Smooth muscle cell (in vitro differentiated cells): ENCODE measurements around the gene SPINDOC. TPM values are rescaled to one million over a fixed set of nuclear protein-coding genes. Genes with fewer than 3 reads are reported as not detected.

Source experiments
- DNase-seq: peaks from one replicate; lab custom pipeline; 2025; ENCODE audit not compliant: unreplicated experiment; lab: John Stamatoyannopoulos, UW
- H2AFZ ChIP-seq: fragments of 200-600 bp; sonication (generic); 2 replicates; pipeline ENCODE4 v1.6.0; 2016; ENCODE audit warnings: antibody characterized with exemption, low read depth, mild to moderate bottlenecking
- H3F3A ChIP-seq: fragments of 200-600 bp; sonication (generic); 2 replicates; pipeline ENCODE4 v1.6.0; 2017; ENCODE audit warnings: antibody characterized with exemption, low read depth
- H3K27ac ChIP-seq: fragments of 200-600 bp; sonication (generic); 2 replicates; pipeline ENCODE4 v1.5.1; 2016; ENCODE audit warnings: low read depth, mild to moderate bottlenecking
- H3K27me3 ChIP-seq: fragments of 200-600 bp; sonication (generic); 2 replicates; pipeline ENCODE4 v1.6.1; 2016; ENCODE audit warnings: low read depth, mild to moderate bottlenecking
- H3K36me3 ChIP-seq: fragments of 200-600 bp; sonication (generic); 2 replicates; pipeline ENCODE4 v1.5.1; 2016; ENCODE audit warnings: low read depth
- H3K4me1 ChIP-seq: fragments of 200-600 bp; sonication (generic); 2 replicates; pipeline ENCODE4 v1.5.1; 2016; ENCODE audit warnings: low read depth
- H3K4me2 ChIP-seq: fragments of 200-600 bp; sonication (generic); 2 replicates; pipeline ENCODE4 v1.6.0; 2016; ENCODE audit warnings: mild to moderate bottlenecking
- H3K4me3 ChIP-seq: fragments of 200-600 bp; sonication (generic); 2 replicates; pipeline ENCODE4 v1.5.1; 2016; ENCODE audit warnings: mild to moderate bottlenecking
- H3K79me2 ChIP-seq: fragments of 200-600 bp; sonication (generic); 2 replicates; pipeline ENCODE4 v1.6.0; 2016; ENCODE audit warnings: low read depth, mild to moderate bottlenecking
- H3K9ac ChIP-seq: fragments of 200-600 bp; sonication (generic); 2 replicates; pipeline ENCODE4 v1.6.0; 2016; ENCODE audit warnings: low read depth
- H3K9me3 ChIP-seq: fragments of 200-600 bp; sonication (generic); replicated peaks from 2 replicates; pipeline ENCODE4 v1.5.1; 2016; ENCODE audit warnings: low read depth
- H4K20me1 ChIP-seq: fragments of 200-600 bp; sonication (generic); 2 replicates; pipeline ENCODE4 v1.6.0; 2016; ENCODE audit warnings: low read depth
- WGBS: methylation state at CpG from one replicate; pipeline ENCODE4 v1.1.7; 2016; ENCODE audit warnings: low lambda C conversion rate; 5-methylcytosine and 5-hydroxymethylcytosine counted together
- polyA plus RNA-seq: library from polyadenylated mRNA; unstranded; fragments of >200 nt; fragmentation: Nextera tagmentation; extraction: Ambion mirVana; gene quantifications from 2 replicates; pipeline ENCODE4 v1.2.1, GENCODE V29; 2016
- total RNA-seq: library from RNA; depleted of rRNA; stranded (reverse); fragments of >200 nt; gene quantifications from 2 replicates; pipeline ENCODE4 v1.2.3, GENCODE V29; 2014
- TF ChIP-seq, protein P1 (sequence below): fragments of 200-600 bp; sonication (generic); IDR thresholded peaks from 2 replicates; pipeline ENCODE4 v1.5.1; 2017; ENCODE audit warnings: borderline replicate concordance, mild to moderate bottlenecking, antibody characterized with exemption; ENCODE audit not compliant: insufficient read depth, poor library complexity, severe bottlenecking

SPINDOC gene
- total and polyA plus RNA-seq, 2 experiments from 2014 or later: 13.6 to 13.7 TPM

DNA sequence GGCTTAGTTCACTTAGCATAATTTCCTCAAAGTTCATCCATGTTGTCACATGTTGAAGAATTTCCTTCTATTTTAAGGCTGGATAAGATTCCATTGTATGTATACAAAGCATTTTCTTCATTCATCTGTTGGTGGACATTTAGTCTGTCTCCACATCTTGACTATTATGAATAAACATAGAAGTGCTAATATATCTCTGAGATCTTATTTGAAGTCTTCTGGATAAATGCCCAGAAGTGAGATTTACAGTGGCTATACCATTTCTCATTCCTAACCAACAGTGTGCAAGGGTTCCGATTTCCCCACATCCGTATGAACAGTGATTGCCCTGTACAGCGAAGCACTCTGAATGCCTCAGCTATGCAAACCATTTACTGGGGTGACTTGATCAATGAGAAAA lies 38.1 kb upstream of the SPINDOC start:
- H3K4me1 ChIP-seq: peaks cover under 1% of the 10 kb centered on the region
- no peaks in the 10 kb centered on the region for H3K36me3 ChIP-seq
- WGBS: 100% methylated on average over 3 of the region's 3 CpGs
- no peak for DNase-seq
- H3K9me3 ChIP-seq: no peaks in the 10 kb centered on the region
- H4K20me1 ChIP-seq: no peaks in the 10 kb centered on the region
- TF ChIP-seq, protein P1, sequence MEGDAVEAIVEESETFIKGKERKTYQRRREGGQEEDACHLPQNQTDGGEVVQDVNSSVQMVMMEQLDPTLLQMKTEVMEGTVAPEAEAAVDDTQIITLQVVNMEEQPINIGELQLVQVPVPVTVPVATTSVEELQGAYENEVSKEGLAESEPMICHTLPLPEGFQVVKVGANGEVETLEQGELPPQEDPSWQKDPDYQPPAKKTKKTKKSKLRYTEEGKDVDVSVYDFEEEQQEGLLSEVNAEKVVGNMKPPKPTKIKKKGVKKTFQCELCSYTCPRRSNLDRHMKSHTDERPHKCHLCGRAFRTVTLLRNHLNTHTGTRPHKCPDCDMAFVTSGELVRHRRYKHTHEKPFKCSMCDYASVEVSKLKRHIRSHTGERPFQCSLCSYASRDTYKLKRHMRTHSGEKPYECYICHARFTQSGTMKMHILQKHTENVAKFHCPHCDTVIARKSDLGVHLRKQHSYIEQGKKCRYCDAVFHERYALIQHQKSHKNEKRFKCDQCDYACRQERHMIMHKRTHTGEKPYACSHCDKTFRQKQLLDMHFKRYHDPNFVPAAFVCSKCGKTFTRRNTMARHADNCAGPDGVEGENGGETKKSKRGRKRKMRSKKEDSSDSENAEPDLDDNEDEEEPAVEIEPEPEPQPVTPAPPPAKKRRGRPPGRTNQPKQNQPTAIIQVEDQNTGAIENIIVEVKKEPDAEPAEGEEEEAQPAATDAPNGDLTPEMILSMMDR: no peak
- H2AFZ ChIP-seq: no peak overlapping the region
- H3K4me3 ChIP-seq: no peak overlapping the region
- no peaks in the 10 kb centered on the region for H3K79me2 ChIP-seq
- no peak overlapping the region for H3K27ac ChIP-seq
- no peak overlapping the region for H3K9ac ChIP-seq
- no peak overlapping the region for H3K4me2 ChIP-seq
- H3F3A ChIP-seq: peaks cover 2% of the 10 kb centered on the region
- no peaks in the 10 kb centered on the region for H3K27me3 ChIP-seq

DNA sequence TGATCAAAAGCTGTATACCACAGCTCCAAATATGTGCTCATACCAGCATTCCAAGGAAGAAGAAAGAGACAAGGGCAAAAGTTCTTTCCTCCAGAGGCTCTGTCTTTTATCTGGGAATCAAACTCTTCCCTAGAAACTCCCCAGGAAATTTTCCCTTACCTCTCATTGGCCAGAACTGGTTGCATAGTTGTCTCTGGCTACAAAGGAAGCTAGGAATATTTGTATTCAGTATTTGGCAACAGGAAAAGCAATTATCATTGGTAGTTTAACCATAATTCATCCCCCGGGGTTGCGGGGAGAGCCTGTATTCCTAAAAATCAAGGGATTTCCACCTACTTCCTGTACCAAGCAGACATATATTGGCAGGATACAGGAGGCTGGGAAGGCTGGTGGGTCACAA lies 34.2 kb upstream of the SPINDOC start:
- no peaks in the 10 kb centered on the region for H4K20me1 ChIP-seq
- H3K4me1 ChIP-seq: no peaks in the 10 kb centered on the region
- 68% methylated on average over 2 of the region's 2 CpGs for WGBS
- no peaks in the 10 kb centered on the region for H3K9me3 ChIP-seq
- H3K27ac ChIP-seq: no peak overlapping the region
- no peak overlapping the region for H3K4me2 ChIP-seq
- no peaks in the 10 kb centered on the region for H3K79me2 ChIP-seq
- no peaks in the 10 kb centered on the region for H3K27me3 ChIP-seq
- peak overlapping the region; percentile 9 for H2AFZ ChIP-seq
- H3K4me3 ChIP-seq: no peak overlapping the region
- no peak overlapping the region for H3K9ac ChIP-seq
- H3K36me3 ChIP-seq: no peaks in the 10 kb centered on the region
- no peak for DNase-seq
- TF ChIP-seq, protein P1: no peak
- H3F3A ChIP-seq: no peaks in the 10 kb centered on the region

DNA sequence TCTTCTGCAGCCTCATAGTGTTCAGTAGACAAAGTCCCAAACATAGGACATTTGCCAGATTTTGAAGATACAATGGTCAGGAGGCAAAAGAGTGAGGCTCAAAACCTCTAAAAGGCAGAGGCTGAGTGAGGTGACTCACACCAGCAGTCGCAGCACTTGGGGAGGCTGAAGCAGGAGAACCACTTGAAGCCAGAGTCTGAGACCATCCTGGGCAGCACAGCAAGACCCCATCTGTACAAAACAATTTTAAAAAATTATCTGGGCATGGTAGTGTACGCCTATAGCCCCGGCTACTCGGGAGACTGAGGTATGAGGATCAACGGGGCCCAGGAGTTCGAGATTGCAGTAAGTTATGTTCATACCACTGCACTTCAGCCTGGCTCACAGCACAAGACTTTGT lies 30.5 kb upstream of the SPINDOC start:
- no peaks in the 10 kb centered on the region for H3K79me2 ChIP-seq
- no peaks in the 10 kb centered on the region for H3K36me3 ChIP-seq
- DNase-seq: no peak
- H4K20me1 ChIP-seq: no peaks in the 10 kb centered on the region
- no peaks in the 10 kb centered on the region for H3K9me3 ChIP-seq
- TF ChIP-seq, protein P1: no peak
- H3F3A ChIP-seq: no peaks in the 10 kb centered on the region
- H2AFZ ChIP-seq: no peak overlapping the region
- H3K27ac ChIP-seq: no peak overlapping the region
- no peaks in the 10 kb centered on the region for H3K4me1 ChIP-seq
- H3K9ac ChIP-seq: no peak overlapping the region
- H3K27me3 ChIP-seq: no peaks in the 10 kb centered on the region
- no peak overlapping the region for H3K4me2 ChIP-seq
- WGBS: 97% methylated on average over 6 of the region's 6 CpGs
- no peak overlapping the region for H3K4me3 ChIP-seq

DNA sequence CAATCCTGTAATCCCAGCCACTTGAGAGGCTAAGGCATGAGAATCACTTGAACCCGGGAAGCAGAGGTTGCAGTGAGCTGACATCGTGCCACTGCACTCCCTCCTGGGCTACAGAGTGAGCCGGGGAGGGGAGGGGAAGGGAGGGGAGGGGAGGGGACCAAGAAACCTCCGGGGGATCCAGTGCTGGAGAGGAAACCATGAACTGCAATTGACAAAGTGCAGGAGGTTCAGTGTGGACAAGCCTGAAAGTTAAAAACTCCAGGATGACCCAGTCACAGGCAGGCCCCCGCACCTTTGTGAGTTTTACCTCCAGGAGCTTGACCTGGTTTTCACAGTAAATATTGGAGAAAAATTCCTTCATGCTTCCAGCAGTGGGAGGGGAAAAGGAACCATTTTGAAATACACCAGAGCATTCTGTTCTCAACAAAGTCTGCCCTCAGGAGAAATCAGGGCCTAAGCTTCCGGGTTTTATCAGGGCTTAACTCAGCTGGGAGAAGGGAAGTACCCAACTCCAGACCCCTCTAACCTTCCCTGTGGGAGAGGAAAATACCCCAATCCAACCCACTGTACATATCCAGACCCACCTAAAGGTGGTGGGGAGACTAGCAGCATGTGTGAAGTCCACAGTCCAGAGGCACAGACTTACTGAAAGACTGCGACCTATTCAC lies 29.2 kb upstream of the SPINDOC start:
- no peaks in the 10 kb centered on the region for H3K27me3 ChIP-seq
- no peak for DNase-seq
- no peaks in the 10 kb centered on the region for H4K20me1 ChIP-seq
- H3F3A ChIP-seq: no peaks in the 10 kb centered on the region
- H3K4me2 ChIP-seq: no peak overlapping the region
- WGBS: 26% methylated on average over 7 of the region's 7 CpGs
- no peak overlapping the region for H3K9ac ChIP-seq
- H3K4me1 ChIP-seq: no peaks in the 10 kb centered on the region
- no peaks in the 10 kb centered on the region for H3K79me2 ChIP-seq
- peak overlapping the region; percentile 54 for H2AFZ ChIP-seq
- H3K9me3 ChIP-seq: no peaks in the 10 kb centered on the region
- no peak overlapping the region for H3K4me3 ChIP-seq
- H3K36me3 ChIP-seq: no peaks in the 10 kb centered on the region
- peak overlapping the region; percentile 3 for H3K27ac ChIP-seq
- TF ChIP-seq, protein P1: no peak
